Neural cell (in vitro differentiated cells): ENCODE measurements around the gene GPRIN1. TPM values are rescaled to one million over a fixed set of nuclear protein-coding genes. Genes with fewer than 3 reads are reported as not detected.

Experiments used
- H2AFZ ChIP-seq: fragments of 200-600, 300-800 bp; sonication (generic), shearing (Covaris generic); 2 replicates; pipeline ENCODE4 v1.6.0; 2014; ENCODE audit warnings: low read depth, mild to moderate bottlenecking, antibody characterized with exemption, low read length, moderate library complexity
- H3F3A ChIP-seq: fragments of 200-600 bp; shearing (Covaris generic); 2 replicates; pipeline ENCODE4 v1.6.1; 2016; ENCODE audit warnings: mild to moderate bottlenecking, moderate library complexity, mixed read lengths, antibody characterized with exemption, low read length; ENCODE audit not compliant: insufficient read depth, poor library complexity, severe bottlenecking
- H3K27ac ChIP-seq: fragments of 200-600, 300-800 bp; sonication (generic), shearing (Covaris generic); 2 replicates; pipeline ENCODE4 v1.5.1; 2014; ENCODE audit warnings: mild to moderate bottlenecking, low read length, moderate library complexity
- H3K27me3 ChIP-seq: fragments of 300-800, 200-600 bp; sonication (generic), shearing (Covaris generic); 2 replicates; pipeline ENCODE4 v1.6.0; 2014; ENCODE audit warnings: mild to moderate bottlenecking, low read depth, low read length, moderate library complexity; ENCODE audit not compliant: insufficient read depth
- H3K36me3 ChIP-seq: fragments of 300-800, 200-600 bp; sonication (generic), shearing (Covaris generic); 2 replicates; pipeline ENCODE4 v1.5.1; 2014; ENCODE audit warnings: mild to moderate bottlenecking, antibody characterized with exemption, low read length, moderate library complexity; ENCODE audit not compliant: insufficient read depth
- H3K4me2 ChIP-seq: fragments of 300-800, 200-600 bp; sonication (generic), shearing (Covaris generic); 2 replicates; pipeline ENCODE4 v1.6.0; 2014; ENCODE audit warnings: mild to moderate bottlenecking, low read length
- H3K4me3 ChIP-seq: fragments of 300-800, 200-600 bp; sonication (generic), shearing (Covaris generic); 2 replicates; pipeline ENCODE4 v1.5.1; 2014; ENCODE audit warnings: mild to moderate bottlenecking, low read length, moderate library complexity
- H3K79me2 ChIP-seq: fragments of 200-600 bp; shearing (Covaris generic); replicated peaks from 2 replicates; pipeline ENCODE4 v1.6.0; 2014; ENCODE audit warnings: mild to moderate bottlenecking, low read length, moderate library complexity; ENCODE audit not compliant: insufficient read depth
- H3K9ac ChIP-seq: fragments of 300-800, 200-600 bp; sonication (generic), shearing (Covaris generic); 2 replicates; pipeline ENCODE4 v1.6.1; 2016; ENCODE audit warnings: mild to moderate bottlenecking, low read length, mixed read lengths
- H3K9me2 ChIP-seq: fragments of 200-600 bp; shearing (Covaris generic); 2 replicates; pipeline ENCODE4 v1.6.1; 2016; ENCODE audit warnings: mild to moderate bottlenecking, low read length, mixed read lengths; ENCODE audit not compliant: insufficient read depth
- H3K9me3 ChIP-seq: fragments of 200-600, 300-800 bp; sonication (generic), shearing (Covaris generic); 2 replicates; pipeline ENCODE4 v1.6.1; 2016; ENCODE audit warnings: mild to moderate bottlenecking, mixed run types, low read length, moderate library complexity, mixed read lengths
- H4K20me1 ChIP-seq: fragments of 200-600 bp; shearing (Covaris generic); 2 replicates; pipeline ENCODE4 v1.6.1; 2016; ENCODE audit warnings: mild to moderate bottlenecking, mixed run types; ENCODE audit not compliant: insufficient read depth
- EP300 ChIP-seq: fragments of 450-650 bp; conservative IDR thresholded peaks from 2 replicates; pipeline ENCODE4 v1.6.1; 2014; ENCODE audit warnings: antibody characterized with exemption, mild to moderate bottlenecking, moderate library complexity; ENCODE audit not compliant: poor library complexity, severe bottlenecking
- EZH2 ChIP-seq: fragments of 200-600, 300-800 bp; shearing (Covaris generic), sonication (generic); IDR thresholded peaks from 2 replicates; pipeline ENCODE4 v1.6.1; 2014; ENCODE audit warnings: antibody characterized with exemption, low read length, borderline replicate concordance, mild to moderate bottlenecking; ENCODE audit not compliant: insufficient read depth, poor library complexity, severe bottlenecking
- MXI1 ChIP-seq: fragments of 450-650 bp; conservative IDR thresholded peaks from 2 replicates; pipeline ENCODE4 v1.6.1; 2014; ENCODE audit warnings: antibody characterized with exemption, mild to moderate bottlenecking; ENCODE audit not compliant: poor library complexity, severe bottlenecking
- POLR2AphosphoS5 ChIP-seq: IDR thresholded peaks from 2 replicates; pipeline ENCODE4 v1.6.1; 2012
- RAD21 ChIP-seq: fragments of 450-650 bp; conservative IDR thresholded peaks from 2 replicates; pipeline ENCODE4 v1.6.1; 2014; ENCODE audit warnings: antibody characterized with exemption, mild to moderate bottlenecking, moderate library complexity
- SMC3 ChIP-seq: fragments of 450-650 bp; conservative IDR thresholded peaks from 2 replicates; pipeline ENCODE4 v1.6.1; 2014; ENCODE audit warnings: antibody characterized with exemption, mild to moderate bottlenecking, moderate library complexity; ENCODE audit not compliant: poor library complexity
- TAF1 ChIP-seq: IDR thresholded peaks from 2 replicates; pipeline ENCODE4 v1.6.1; 2012; ENCODE audit warnings: low read depth
- polyA plus RNA-seq: library from polyadenylated mRNA; depleted of rRNA; stranded (reverse); fragments of >200 nt; gene quantifications from 2 replicates; pipeline ENCODE4 v1.2.3, GENCODE V29; 2014
- TF ChIP-seq, protein P1 (sequence below): fragments of 450-650 bp; IDR thresholded peaks from 2 replicates; pipeline ENCODE4 v1.5.1; 2014; ENCODE audit warnings: antibody characterized with exemption, mild to moderate bottlenecking, moderate library complexity; ENCODE audit not compliant: poor library complexity, severe bottlenecking
- TF ChIP-seq, protein P2 (sequence below): IDR thresholded peaks from 2 replicates; pipeline ENCODE4 v1.6.1; 2012; ENCODE audit warnings: borderline replicate concordance

Gene GPRIN1
- polyA plus RNA-seq, 1 donor from 2014 or later, result 32.3 TPM

DNA sequence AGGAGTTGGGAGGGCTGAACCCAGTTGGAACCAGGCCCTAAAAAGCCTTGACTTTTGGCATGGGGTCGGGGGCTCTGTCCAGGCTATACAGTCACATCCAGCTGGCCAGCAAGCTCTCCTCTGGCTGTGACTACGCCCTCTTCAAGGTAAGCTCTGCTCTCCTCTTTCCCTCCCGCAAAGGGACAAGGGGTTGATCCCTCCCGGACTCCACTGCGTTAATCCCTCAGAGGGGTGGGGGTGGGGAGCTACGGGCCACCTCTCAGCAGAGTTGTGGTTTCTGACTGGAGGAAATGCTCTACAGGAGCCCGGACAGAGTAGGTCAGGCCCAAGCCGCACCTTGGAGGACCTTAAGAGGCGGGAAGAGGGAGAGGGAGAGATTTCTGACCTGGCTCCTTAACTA lies 34.3 kb upstream of the GPRIN1 start:
- Histone ChIP-seq H3K36me3 (no peaks in the 10 kb centered on the region), H3K4me2 (no peak overlapping the region), H2AFZ (no peak overlapping the region)

DNA sequence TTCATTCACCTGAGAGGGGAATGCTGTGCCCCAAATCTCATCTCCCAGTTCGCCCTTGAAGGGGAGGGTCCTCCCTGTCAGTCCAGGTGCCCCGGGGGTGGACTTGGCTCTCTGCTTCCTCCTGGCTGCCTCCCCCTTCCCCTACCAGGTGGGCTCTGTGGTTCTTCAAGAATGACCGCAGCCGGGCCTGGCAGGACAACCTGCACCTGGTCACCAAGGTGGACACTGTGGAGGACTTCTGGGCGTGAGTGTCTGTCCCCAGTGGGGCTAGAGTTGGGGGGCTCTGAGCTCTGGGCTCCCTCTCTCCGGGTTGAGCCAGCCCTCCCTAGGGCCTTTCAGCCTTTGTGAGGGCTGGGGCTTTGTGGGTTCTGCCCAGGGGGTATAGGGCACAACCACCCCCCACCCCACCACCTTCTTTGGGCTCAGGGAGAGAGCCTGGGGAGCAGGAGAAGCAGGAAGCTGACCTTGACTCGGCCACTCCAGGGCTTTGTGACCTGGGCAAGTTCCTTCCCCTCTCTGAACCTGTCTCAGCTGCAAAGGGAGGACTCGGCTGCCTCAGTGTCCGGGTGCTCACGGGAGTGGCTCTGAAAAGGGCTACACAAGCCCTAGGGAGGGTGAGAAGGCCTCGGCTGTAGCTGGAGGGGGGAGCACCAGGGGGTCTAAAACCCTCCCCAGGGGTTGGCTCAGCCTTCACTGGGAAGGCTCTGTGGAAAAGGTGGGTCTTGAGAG lies 33.7 kb upstream of the GPRIN1 start:
- H3F3A ChIP-seq, result no peaks in the 10 kb centered on the region
- H3K4me3 ChIP-seq, result no peak overlapping the region
- no peaks in the 10 kb centered on the region for H3K27me3 ChIP-seq
- TF ChIP-seq, protein P1, sequence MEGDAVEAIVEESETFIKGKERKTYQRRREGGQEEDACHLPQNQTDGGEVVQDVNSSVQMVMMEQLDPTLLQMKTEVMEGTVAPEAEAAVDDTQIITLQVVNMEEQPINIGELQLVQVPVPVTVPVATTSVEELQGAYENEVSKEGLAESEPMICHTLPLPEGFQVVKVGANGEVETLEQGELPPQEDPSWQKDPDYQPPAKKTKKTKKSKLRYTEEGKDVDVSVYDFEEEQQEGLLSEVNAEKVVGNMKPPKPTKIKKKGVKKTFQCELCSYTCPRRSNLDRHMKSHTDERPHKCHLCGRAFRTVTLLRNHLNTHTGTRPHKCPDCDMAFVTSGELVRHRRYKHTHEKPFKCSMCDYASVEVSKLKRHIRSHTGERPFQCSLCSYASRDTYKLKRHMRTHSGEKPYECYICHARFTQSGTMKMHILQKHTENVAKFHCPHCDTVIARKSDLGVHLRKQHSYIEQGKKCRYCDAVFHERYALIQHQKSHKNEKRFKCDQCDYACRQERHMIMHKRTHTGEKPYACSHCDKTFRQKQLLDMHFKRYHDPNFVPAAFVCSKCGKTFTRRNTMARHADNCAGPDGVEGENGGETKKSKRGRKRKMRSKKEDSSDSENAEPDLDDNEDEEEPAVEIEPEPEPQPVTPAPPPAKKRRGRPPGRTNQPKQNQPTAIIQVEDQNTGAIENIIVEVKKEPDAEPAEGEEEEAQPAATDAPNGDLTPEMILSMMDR, result no peak
- TF ChIP-seq RAD21, result no peak
- TF ChIP-seq MXI1, result no peak
- TF ChIP-seq POLR2AphosphoS5, result no peak
- TF ChIP-seq SMC3, result no peak
- TF ChIP-seq EP300, result no peak
- no peak for TF ChIP-seq TAF1
- TF ChIP-seq EZH2, result no peak
- TF ChIP-seq, protein P2, sequence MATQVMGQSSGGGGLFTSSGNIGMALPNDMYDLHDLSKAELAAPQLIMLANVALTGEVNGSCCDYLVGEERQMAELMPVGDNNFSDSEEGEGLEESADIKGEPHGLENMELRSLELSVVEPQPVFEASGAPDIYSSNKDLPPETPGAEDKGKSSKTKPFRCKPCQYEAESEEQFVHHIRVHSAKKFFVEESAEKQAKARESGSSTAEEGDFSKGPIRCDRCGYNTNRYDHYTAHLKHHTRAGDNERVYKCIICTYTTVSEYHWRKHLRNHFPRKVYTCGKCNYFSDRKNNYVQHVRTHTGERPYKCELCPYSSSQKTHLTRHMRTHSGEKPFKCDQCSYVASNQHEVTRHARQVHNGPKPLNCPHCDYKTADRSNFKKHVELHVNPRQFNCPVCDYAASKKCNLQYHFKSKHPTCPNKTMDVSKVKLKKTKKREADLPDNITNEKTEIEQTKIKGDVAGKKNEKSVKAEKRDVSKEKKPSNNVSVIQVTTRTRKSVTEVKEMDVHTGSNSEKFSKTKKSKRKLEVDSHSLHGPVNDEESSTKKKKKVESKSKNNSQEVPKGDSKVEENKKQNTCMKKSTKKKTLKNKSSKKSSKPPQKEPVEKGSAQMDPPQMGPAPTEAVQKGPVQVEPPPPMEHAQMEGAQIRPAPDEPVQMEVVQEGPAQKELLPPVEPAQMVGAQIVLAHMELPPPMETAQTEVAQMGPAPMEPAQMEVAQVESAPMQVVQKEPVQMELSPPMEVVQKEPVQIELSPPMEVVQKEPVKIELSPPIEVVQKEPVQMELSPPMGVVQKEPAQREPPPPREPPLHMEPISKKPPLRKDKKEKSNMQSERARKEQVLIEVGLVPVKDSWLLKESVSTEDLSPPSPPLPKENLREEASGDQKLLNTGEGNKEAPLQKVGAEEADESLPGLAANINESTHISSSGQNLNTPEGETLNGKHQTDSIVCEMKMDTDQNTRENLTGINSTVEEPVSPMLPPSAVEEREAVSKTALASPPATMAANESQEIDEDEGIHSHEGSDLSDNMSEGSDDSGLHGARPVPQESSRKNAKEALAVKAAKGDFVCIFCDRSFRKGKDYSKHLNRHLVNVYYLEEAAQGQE, result no peak
- no peak overlapping the region for H3K27ac ChIP-seq
- H3K36me3 ChIP-seq, result no peaks in the 10 kb centered on the region
- H3K9me2 ChIP-seq, result no peaks in the 10 kb centered on the region
- peaks cover 7% of the 10 kb centered on the region for H3K79me2 ChIP-seq
- H2AFZ ChIP-seq, result no peak overlapping the region
- H3K9me3 ChIP-seq, result no peaks in the 10 kb centered on the region
- no peaks in the 10 kb centered on the region for H4K20me1 ChIP-seq
- H3K9ac ChIP-seq, result no peak overlapping the region
- H3K4me2 ChIP-seq, result no peak overlapping the region

More for the DNA sequence above, 34.3 kb upstream of the GPRIN1 start:
- Histone ChIP-seq H3K27me3 (no peaks in the 10 kb centered on the region), H3K27ac (no peak overlapping the region), H3K4me3 (no peak overlapping the region), H3K79me2 (peaks cover 9% of the 10 kb centered on the region), H3K9me3 (no peaks in the 10 kb centered on the region), H3K9ac (no peak overlapping the region), H3F3A (no peaks in the 10 kb centered on the region), H3K9me2 (no peaks in the 10 kb centered on the region), H4K20me1 (no peaks in the 10 kb centered on the region)
- TF ChIP-seq SMC3, result no peak
- no peak for TF ChIP-seq TAF1
- TF ChIP-seq MXI1, result no peak
- TF ChIP-seq RAD21, result no peak
- TF ChIP-seq, protein P1, result no peak
- TF ChIP-seq EZH2, result no peak
- TF ChIP-seq, protein P2, result no peak
- TF ChIP-seq EP300, result no peak
- no peak for TF ChIP-seq POLR2AphosphoS5
